ENCODE results near the gene EIF4G3. TPM values are rescaled to one million over a fixed set of nuclear protein-coding genes. Genes with fewer than 3 reads are reported as not detected.

EIF4G3 gene
- total and polyA plus RNA-seq, 10 of the 15 experiments (the other 5 are each of a cell fraction or from before 2014, with no cell fraction given), result 7.4 to 45.1 (median 29.1) TPM

GRCh38 chr1:21098186-21098915 lies 78.3 kb downstream of the EIF4G3 start (continued):
- TF ChIP-seq NFYB (IDR thresholded peaks at IDR 0.05; ENCODE audit: insufficient read depth, low read depth, low read length) (no peak), CHD2 (IDR thresholded peaks at IDR 0.05; ENCODE audit: borderline replicate concordance, low read depth, low read length) (no peak), TCF12 (IDR thresholded peaks at IDR 0.05; ENCODE audit: low read depth, low read length) (no peak), POU2F2 (IDR thresholded peaks at IDR 0.05; ENCODE audit: borderline replicate concordance, low read depth, low read length) (no peak), FOXK2 (IDR thresholded peaks at IDR 0.05) (no peak)

DNA sequence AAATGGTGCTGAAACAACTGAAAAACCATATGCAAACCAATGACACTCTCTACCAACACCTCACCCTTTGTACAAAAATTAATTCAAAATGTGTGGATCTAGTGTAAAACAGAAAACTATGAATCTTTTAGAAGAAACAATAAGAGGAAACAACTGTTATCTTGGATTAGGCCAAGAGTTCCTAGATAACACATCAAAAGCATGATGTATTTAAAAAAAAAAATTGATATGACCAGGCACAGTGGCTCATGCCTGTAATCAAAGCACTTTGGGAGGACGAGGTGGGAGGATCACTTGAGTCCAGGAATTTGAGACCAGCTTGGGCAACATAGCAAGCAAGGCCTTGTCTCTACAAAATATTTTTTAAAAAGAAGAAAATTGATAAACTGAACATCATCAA lies 79.0 kb downstream of the EIF4G3 start:
- peaks cover 0 to 5% of the 10 kb centered on the region in 2 experiments; a peak in 2 of 4 replicates for H3K36me3 ChIP-seq (ENCODE audit: control insufficient read depth in 2 of 2, insufficient read depth in 2 of 2, low read length in 1 of 2)
- FAIRE-seq, result no peak
- CTCF ChIA-PET, result interaction anchor here (1.6 kb wide), 1 partner anchor 9 kb away, joined by 4 read pairs; no protein-coding TSS in a partner anchor
- RAD21 ChIA-PET (ENCODE audit: unreplicated experiment), result no interaction called here
- no peak overlapping the region for H3K27ac ChIP-seq (ENCODE audit: control insufficient read depth, insufficient read depth)
- 59% methylated on average over 1 of the region's 1 CpG for WGBS (ENCODE audit: insufficient coverage, insufficient replicate concordance, low lambda C conversion rate, missing lambda C conversion rate)
- POLR2A ChIA-PET, result interaction anchor here (0.6 kb wide), 1 partner anchor 675 kb away, joined by 5 read pairs; no protein-coding TSS in a partner anchor
- ATAC-seq, result no peak
- H3K4me1 ChIP-seq (ENCODE audit: control insufficient read depth, insufficient read depth, low read length), result peaks cover 3% of the 10 kb centered on the region; the same call in 1 of the 2 replicates
- no peak for TF ChIP-seq SUZ12 (IDR thresholded peaks at IDR 0.05; ENCODE audit: unreplicated experiment)
- TF ChIP-seq ATF2 (IDR thresholded peaks at IDR 0.05; ENCODE audit: low read length), result no peak
- TF ChIP-seq SIX5 (IDR thresholded peaks at IDR 0.05; ENCODE audit: low read depth, low read length, severe bottlenecking), result no peak
- no peak for TF ChIP-seq MYC (IDR thresholded peaks at IDR 0.05; ENCODE audit: insufficient read depth, insufficient read length, insufficient replicate concordance, low read length, severe bottlenecking)
- no peak for TF ChIP-seq FOXK2 (IDR thresholded peaks at IDR 0.05)
- TF ChIP-seq, protein P1, sequence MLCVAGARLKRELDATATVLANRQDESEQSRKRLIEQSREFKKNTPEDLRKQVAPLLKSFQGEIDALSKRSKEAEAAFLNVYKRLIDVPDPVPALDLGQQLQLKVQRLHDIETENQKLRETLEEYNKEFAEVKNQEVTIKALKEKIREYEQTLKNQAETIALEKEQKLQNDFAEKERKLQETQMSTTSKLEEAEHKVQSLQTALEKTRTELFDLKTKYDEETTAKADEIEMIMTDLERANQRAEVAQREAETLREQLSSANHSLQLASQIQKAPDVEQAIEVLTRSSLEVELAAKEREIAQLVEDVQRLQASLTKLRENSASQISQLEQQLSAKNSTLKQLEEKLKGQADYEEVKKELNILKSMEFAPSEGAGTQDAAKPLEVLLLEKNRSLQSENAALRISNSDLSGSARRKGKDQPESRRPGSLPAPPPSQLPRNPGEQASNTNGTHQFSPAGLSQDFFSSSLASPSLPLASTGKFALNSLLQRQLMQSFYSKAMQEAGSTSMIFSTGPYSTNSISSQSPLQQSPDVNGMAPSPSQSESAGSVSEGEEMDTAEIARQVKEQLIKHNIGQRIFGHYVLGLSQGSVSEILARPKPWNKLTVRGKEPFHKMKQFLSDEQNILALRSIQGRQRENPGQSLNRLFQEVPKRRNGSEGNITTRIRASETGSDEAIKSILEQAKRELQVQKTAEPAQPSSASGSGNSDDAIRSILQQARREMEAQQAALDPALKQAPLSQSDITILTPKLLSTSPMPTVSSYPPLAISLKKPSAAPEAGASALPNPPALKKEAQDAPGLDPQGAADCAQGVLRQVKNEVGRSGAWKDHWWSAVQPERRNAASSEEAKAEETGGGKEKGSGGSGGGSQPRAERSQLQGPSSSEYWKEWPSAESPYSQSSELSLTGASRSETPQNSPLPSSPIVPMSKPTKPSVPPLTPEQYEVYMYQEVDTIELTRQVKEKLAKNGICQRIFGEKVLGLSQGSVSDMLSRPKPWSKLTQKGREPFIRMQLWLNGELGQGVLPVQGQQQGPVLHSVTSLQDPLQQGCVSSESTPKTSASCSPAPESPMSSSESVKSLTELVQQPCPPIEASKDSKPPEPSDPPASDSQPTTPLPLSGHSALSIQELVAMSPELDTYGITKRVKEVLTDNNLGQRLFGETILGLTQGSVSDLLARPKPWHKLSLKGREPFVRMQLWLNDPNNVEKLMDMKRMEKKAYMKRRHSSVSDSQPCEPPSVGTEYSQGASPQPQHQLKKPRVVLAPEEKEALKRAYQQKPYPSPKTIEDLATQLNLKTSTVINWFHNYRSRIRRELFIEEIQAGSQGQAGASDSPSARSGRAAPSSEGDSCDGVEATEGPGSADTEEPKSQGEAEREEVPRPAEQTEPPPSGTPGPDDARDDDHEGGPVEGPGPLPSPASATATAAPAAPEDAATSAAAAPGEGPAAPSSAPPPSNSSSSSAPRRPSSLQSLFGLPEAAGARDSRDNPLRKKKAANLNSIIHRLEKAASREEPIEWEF (IDR thresholded peaks at IDR 0.05; ENCODE audit: insufficient replicate concordance, low read depth, low read length), result no peak
- TF ChIP-seq CREB1 (IDR thresholded peaks at IDR 0.05; ENCODE audit: low read depth), result no peak
- no peak for TF ChIP-seq CREM (IDR thresholded peaks at IDR 0.05; ENCODE audit: low read depth)
- no peak for TF ChIP-seq USF2 (IDR thresholded peaks at IDR 0.05; ENCODE audit: borderline replicate concordance, low read depth, low read length)
- no peak for TF ChIP-seq RAD21 (IDR thresholded peaks at IDR 0.05; ENCODE audit: insufficient read depth, low read depth, low read length)
- H4K20me1 ChIP-seq (ENCODE audit: control insufficient read depth, insufficient read depth), result no peaks in the 10 kb centered on the region
- no peak overlapping the region for H2AFZ ChIP-seq (ENCODE audit: control insufficient read depth, low read depth, low read length)
- H3K9me3 ChIP-seq (replicated peaks; ENCODE audit: control insufficient read depth, insufficient read depth, low read length), result no peaks in the 10 kb centered on the region; the same call in 1 of the 3 replicates
- H3K79me2 ChIP-seq (ENCODE audit: control insufficient read depth, insufficient read depth, low read length), result no peaks in the 10 kb centered on the region; the same call in 1 of the 2 replicates
- H3K9ac ChIP-seq (ENCODE audit: control insufficient read depth, insufficient read depth, low read length), result no peak overlapping the region
- H3K4me3 ChIP-seq, result no peak overlapping the region
- in situ Hi-C loops (cut with MboI) (no loop called here), intact Hi-C loops (cut with micrococcal nuclease; ENCODE audit: unreplicated experiment) (no loop called here)
- no TSS peak for BruUV-seq (replicated peaks)
- H3K4me2 ChIP-seq (ENCODE audit: control insufficient read depth, insufficient read depth), result no peak overlapping the region
- no peaks in the 10 kb centered on the region for H3K27me3 ChIP-seq (replicated peaks in 1 of 2; ENCODE audit: control insufficient read depth in 2 of 2, insufficient read depth in 2 of 2, low read length in 1 of 2)
- DNase-seq (ENCODE audit: low read depth, low spot score), result no peak
- SMC1A ChIA-PET (ENCODE audit: uncharacterized antibody, unreplicated experiment), result no interaction called here

Measured in GM12878 (cell line).